HepG2 (cell line): ENCODE data around the gene NELL2. TPM values are rescaled to one million over a fixed set of nuclear protein-coding genes. Genes with fewer than 3 reads are reported as not detected.

ENCODE experiments used
- ARNT2 ChIP-seq: sonication (generic); formaldehyde crosslinking; IDR thresholded peaks from 2 replicates; pipeline ENCODE4 v1.8.0; 2022; ENCODE audit warnings: mild to moderate bottlenecking, low read depth, missing genetic modification reagents, moderate library complexity
- DRAP1 ChIP-seq: IDR thresholded peaks from 2 replicates; pipeline ENCODE4 v1.6.1; 2016; ENCODE audit warnings: missing genetic modification reagents, missing compliant biosample characterization
- EHMT2 ChIP-seq: fragments of 200-600 bp; sonication (generic); IDR thresholded peaks from 2 replicates; pipeline ENCODE4 v1.7.0; 2017; ENCODE audit warnings: antibody characterized with exemption, low read depth, low read length, borderline replicate concordance
- ETV6 ChIP-seq: sonication (generic); formaldehyde crosslinking; conservative IDR thresholded peaks from 2 replicates; pipeline ENCODE4 v1.4.0; 2020; ENCODE audit warnings: missing genetic modification reagents
- IKZF4 ChIP-seq: sonication (generic); formaldehyde crosslinking; IDR thresholded peaks from 2 replicates; pipeline ENCODE4 v1.5.1; 2020; ENCODE audit warnings: borderline replicate concordance, mild to moderate bottlenecking, low read depth, missing genetic modification reagents; ENCODE audit errors: not compliant biosample characterization
- SNAPC2 ChIP-seq: sonication (generic); formaldehyde crosslinking; IDR thresholded peaks from 2 replicates; pipeline ENCODE4 v1.8.1; 2022; ENCODE audit warnings: mild to moderate bottlenecking, missing genetic modification reagents
- ZNF451 ChIP-seq: sonication (generic); formaldehyde crosslinking; IDR thresholded peaks from 2 replicates; pipeline ENCODE4 v1.5.0; 2020; ENCODE audit warnings: mild to moderate bottlenecking, missing genetic modification reagents
- ZSCAN9 ChIP-seq: IDR thresholded peaks from 2 replicates; pipeline ENCODE4 v1.6.1; 2016; ENCODE audit warnings: borderline replicate concordance
- polyA plus RNA-seq, 8 experiments: library from polyadenylated mRNA; depleted of rRNA in 3 of 8; stranded (reverse) in 7 of 8; unstranded in 1 of 8; fragments of >200 nt; fragmentation: Illumina TruSeq in 4 of 8; extraction: Trizol in 4 of 8; gene quantifications; 2 replicates each; pipeline versions ENCODE4 v1.2.1 to v1.2.3, GENCODE V29; 2011 to 2016; ENCODE audit warnings: low read depth in 4 of 8, missing spikeins in 1 of 8, mixed read lengths in 1 of 8; ENCODE audit not compliant: insufficient read depth in 1 of 8
- total RNA-seq, 5 experiments: library from RNA; depleted of rRNA; stranded (reverse); fragments of >200 nt; fragmentation: Illumina TruSeq; extraction: Trizol; gene quantifications; 2 replicates each; pipeline ENCODE4 v1.2.3, GENCODE V29; 2016; ENCODE audit warnings: low read depth in 1 of 5
- TF ChIP-seq, protein P1 (sequence below): sonication (generic); formaldehyde crosslinking; IDR thresholded peaks from 2 replicates; pipeline ENCODE4 v1.4.0; 2020; ENCODE audit warnings: mild to moderate bottlenecking, missing genetic modification reagents

The NELL2 gene
- total and polyA plus RNA-seq, 2 of the 13 experiments (the other 11 are each of a cell fraction or from before 2014, with no cell fraction given), result 0.11 TPM; not detected in 1

DNA sequence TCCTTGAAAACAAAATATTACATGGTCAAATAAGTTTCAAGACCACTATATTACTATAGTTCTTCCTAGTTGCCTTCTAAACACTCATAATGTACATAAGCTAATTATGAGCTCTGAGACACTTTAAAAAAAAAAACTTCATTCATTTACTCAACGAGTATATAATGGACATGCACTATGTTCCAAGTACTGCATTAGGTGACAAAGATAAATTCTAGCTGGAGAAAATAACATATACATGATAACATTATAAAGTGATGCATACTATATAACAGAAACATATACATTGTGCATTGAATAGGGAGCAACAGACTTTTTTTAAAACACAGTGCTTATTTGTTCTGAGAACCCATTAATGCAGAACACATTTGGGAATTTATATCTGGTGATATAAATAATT, 202.3 kb downstream of the NELL2 start (continued):
- TF ChIP-seq, protein P1, sequence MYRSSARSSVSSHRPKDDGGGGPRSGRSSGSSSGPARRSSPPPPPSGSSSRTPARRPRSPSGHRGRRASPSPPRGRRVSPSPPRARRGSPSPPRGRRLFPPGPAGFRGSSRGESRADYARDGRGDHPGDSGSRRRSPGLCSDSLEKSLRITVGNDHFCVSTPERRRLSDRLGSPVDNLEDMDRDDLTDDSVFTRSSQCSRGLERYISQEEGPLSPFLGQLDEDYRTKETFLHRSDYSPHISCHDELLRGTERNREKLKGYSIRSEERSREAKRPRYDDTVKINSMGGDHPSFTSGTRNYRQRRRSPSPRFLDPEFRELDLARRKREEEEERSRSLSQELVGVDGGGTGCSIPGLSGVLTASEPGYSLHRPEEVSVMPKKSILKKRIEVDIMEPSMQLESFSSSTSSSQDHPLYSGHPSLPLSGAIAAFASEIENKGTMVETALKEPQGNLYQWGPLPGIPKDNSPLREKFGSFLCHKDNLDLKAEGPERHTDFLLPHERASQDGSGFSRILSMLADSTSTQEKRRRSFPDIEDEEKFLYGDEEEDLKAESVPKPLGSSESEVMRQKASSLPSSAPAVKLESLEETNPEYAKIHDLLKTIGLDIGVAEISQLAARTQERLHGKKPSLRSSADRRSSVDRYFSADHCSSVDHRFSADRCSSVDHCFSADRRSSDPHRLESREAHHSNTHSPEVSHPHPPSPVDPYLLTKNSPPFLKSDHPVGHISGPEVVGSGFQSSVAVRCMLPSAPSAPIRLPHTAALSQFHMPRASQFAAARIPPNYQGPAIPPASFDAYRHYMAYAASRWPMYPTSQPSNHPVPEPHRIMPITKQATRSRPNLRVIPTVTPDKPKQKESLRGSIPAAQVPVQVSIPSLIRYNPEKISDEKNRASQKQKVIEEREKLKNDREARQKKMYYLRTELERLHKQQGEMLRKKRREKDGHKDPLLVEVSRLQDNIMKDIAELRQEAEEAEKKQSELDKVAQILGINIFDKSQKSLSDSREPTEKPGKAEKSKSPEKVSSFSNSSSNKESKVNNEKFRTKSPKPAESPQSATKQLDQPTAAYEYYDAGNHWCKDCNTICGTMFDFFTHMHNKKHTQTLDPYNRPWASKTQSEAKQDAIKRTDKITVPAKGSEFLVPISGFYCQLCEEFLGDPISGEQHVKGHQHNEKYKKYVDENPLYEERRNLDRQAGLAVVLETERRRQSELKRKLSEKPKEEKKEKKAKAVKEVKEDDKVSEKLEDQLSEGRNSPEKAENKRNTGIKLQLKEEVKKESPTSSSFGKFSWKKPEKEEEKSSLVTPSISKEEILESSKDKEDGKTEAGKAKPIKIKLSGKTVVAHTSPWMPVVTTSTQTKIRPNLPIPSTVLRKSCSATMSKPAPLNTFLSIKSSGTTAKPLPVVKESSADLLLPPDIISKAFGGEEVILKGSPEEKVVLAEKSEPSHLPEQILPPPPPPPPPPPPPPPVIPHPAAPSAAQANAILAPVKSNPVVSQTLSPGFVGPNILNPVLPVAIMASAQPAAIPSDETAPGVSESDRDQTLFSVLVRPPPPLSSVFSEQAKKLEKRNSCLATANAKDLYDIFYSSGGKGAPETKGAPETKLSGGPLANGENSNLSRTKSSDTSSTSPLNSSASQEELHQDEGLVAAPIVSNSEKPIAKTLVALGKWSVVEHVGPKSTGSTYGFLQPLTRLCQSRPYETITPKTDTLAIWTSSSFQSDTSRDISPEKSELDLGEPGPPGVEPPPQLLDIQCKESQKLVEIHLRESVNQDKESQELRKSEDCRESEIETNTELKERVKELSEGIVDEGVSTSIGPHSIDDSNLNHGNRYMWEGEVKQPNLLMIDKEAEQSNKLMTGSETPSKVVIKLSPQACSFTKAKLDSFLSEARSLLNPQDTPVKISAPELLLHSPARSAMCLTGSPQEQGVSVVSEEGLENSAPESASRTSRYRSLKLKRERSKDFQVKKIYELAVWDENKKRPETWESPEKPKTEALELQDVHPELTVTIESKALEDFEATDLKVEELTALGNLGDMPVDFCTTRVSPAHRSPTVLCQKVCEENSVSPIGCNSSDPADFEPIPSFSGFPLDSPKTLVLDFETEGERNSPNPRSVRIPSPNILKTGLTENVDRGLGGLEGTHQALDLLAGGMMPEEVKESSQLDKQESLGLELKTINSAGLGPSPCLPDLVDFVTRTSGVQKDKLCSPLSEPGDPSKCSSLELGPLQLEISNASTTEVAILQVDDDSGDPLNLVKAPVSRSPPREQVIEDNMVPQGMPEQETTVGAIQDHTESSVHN (CRISPR knock-in tag), result no peak
- no peak for TF ChIP-seq SNAPC2 (CRISPR knock-in tag)
- no peak for TF ChIP-seq DRAP1 (CRISPR knock-in tag)
- TF ChIP-seq EHMT2, result no peak
- no peak for TF ChIP-seq ETV6 (CRISPR knock-in tag)
- no peak for TF ChIP-seq ZSCAN9
- TF ChIP-seq ZNF451 (CRISPR knock-in tag), result no peak
- TF ChIP-seq IKZF4 (CRISPR knock-in tag), result no peak
- no peak for TF ChIP-seq ARNT2 (CRISPR knock-in tag)
